ENCODE data around the gene TTC28. TPM values are rescaled to one million over a fixed set of nuclear protein-coding genes. Genes with fewer than 3 reads are reported as not detected.
A peak's percentile ranks its signal among the peaks of the same experiment; 100 is the strongest.
"Not testable (repeated sequence)": the region's sequence is repeated elsewhere in the genome, so short reads cannot be mapped to it uniquely, and the experiment has no call there.

The TTC28 gene
- total and polyA plus RNA-seq, 12 donors: 3.4 to 75.6 (median 28.6) TPM

GRCh38 chr22:28703436-28703835, 23.8 kb upstream of the TTC28 start:
- Histone ChIP-seq H3K27me3 (no peaks in the 10 kb centered on the region), H3K9me3 (replicated peaks in 1 of 3) (no peaks in the 10 kb centered on the region), H3K4me1 (replicated peaks in 1 of 2) (no peaks in the 10 kb centered on the region), H3K4me3 (no peak overlapping the region), H3K36me3 (replicated peaks in 1 of 2) (no peaks in the 10 kb centered on the region), H3K27ac (no peak overlapping the region)
- no peak for TF ChIP-seq POLR2A (IDR thresholded peaks at IDR 0.05)
- no peak for TF ChIP-seq CTCF (IDR thresholded peaks at IDR 0.05)
- DNase-seq: no peak
- intact Hi-C loops (cut with DNase I): no loop called here

GRCh38 chr22:28702891-28703290, 23.3 kb upstream of the TTC28 start:
- intact Hi-C loops (cut with DNase I): no loop called here

GRCh38 chr22:28693041-28693760, 13.6 kb upstream of the TTC28 start:
- H3K4me1 ChIP-seq (replicated peaks in 1 of 2); intact Hi-C loops (cut with DNase I); H3K4me3 ChIP-seq; H3K9me3 ChIP-seq (replicated peaks in 1 of 3); H3K27me3 ChIP-seq; H3K27ac ChIP-seq; H3K36me3 ChIP-seq (replicated peaks in 1 of 2); DNase-seq: not testable (repeated sequence)
- WGBS, 4 donors: 87 to 96% (median 93%) methylated on average over 6 of the region's 6 CpGs

More at GRCh38 chr22:28702891-28703290, 23.3 kb upstream of the TTC28 start:
- Histone ChIP-seq H3K4me3 (no peak overlapping the region), H3K27me3 (no peaks in the 10 kb centered on the region), H3K9me3 (replicated peaks in 1 of 3) (no peaks in the 10 kb centered on the region), H3K27ac (no peak overlapping the region), H3K36me3 (replicated peaks in 1 of 2) (no peaks in the 10 kb centered on the region), H3K4me1 (replicated peaks in 1 of 2) (no peaks in the 10 kb centered on the region)
- WGBS, 4 donors: 92 to 99% (median 97%) methylated on average over 2 of the region's 2 CpGs
- no peak for TF ChIP-seq CTCF (IDR thresholded peaks at IDR 0.05)
- no peak for DNase-seq

GRCh38 chr22:28689796-28690195, 10.2 kb upstream of the TTC28 start:
- 80 to 100% (median 95%) methylated on average over 1 to 2 of the region's 2 CpGs for WGBS, 4 donors
- H3K36me3 ChIP-seq (replicated peaks in 1 of 2); H3K27ac ChIP-seq; H3K9me3 ChIP-seq (replicated peaks in 1 of 3); H3K27me3 ChIP-seq; H3K4me1 ChIP-seq (replicated peaks in 1 of 2); H3K4me3 ChIP-seq; intact Hi-C loops (cut with DNase I); DNase-seq: not testable (repeated sequence)

GRCh38 chr22:28682966-28683365, 3.3 kb upstream of the TTC28 start:
- H3K4me3 ChIP-seq; H3K27ac ChIP-seq; H3K36me3 ChIP-seq (replicated peaks in 1 of 2); DNase-seq; H3K27me3 ChIP-seq; H3K4me1 ChIP-seq (replicated peaks in 1 of 2); H3K9me3 ChIP-seq (replicated peaks in 1 of 3); intact Hi-C loops (cut with DNase I): not testable (repeated sequence)
- 86 to 98% (median 93%) methylated on average over 4 of the region's 4 CpGs for WGBS, 4 donors

- 59 to 72% (median 66%) methylated on average over 4 to 5 of the region's 5 CpGs for WGBS, 4 donors
- DNase-seq: peak in 2 of 7 donors; percentile 12 to 19
- intact Hi-C loops (cut with DNase I); H3K9me3 ChIP-seq (replicated peaks in 1 of 3); H3K4me1 ChIP-seq (replicated peaks in 1 of 2); H3K4me3 ChIP-seq; H3K36me3 ChIP-seq (replicated peaks in 1 of 2); H3K27me3 ChIP-seq; H3K27ac ChIP-seq: not testable (repeated sequence)
Measured at GRCh38 chr22:28680813-28681490, 1.3 kb upstream of the TTC28 start.

GRCh38 chr22:28678778-28679610, 646 bp downstream of the TTC28 start:
- H3K27me3 ChIP-seq; H3K4me1 ChIP-seq (replicated peaks in 1 of 2); H3K36me3 ChIP-seq (replicated peaks in 1 of 2); H3K9me3 ChIP-seq (replicated peaks in 1 of 3); intact Hi-C loops (cut with DNase I): not testable (repeated sequence)
- Histone ChIP-seq H3K4me3 (peak overlapping the region in 3 of 4 donors; percentile 38 to 94 (median 60)), H3K27ac (peak overlapping the region in 3 of 5 donors; percentile 62 to 82 (median 70))
- DNase-seq: peak; percentile 21 to 53 (median 38)
- 11 to 35% (median 17%) methylated on average over 10 to 58 of the region's 58 CpGs for WGBS, 4 donors

- WGBS, 4 donors: 81 to 84% (median 83%) methylated on average over 7 of the region's 7 CpGs
- H3K27me3 ChIP-seq; H3K9me3 ChIP-seq (replicated peaks in 1 of 3); H3K27ac ChIP-seq; H3K4me1 ChIP-seq (replicated peaks in 1 of 2); H3K36me3 ChIP-seq (replicated peaks in 1 of 2); DNase-seq; H3K4me3 ChIP-seq; intact Hi-C loops (cut with DNase I): not testable (repeated sequence)
Measured at GRCh38 chr22:28678170-28678569, 1.5 kb downstream of the TTC28 start.
